CD4-positive, alpha-beta T cell (primary cell): Measurements from ENCODE around the gene OPN3. TPM values are rescaled to one million over a fixed set of nuclear protein-coding genes. Genes with fewer than 3 reads are reported as not detected.
A peak's percentile ranks its signal among the peaks of the same experiment; 100 is the strongest.

Experiments used
- ATAC-seq: fragments of 200-7000 bp; cut with Tn5 transposase; one replicate; pipeline ENCODE4 v1.10.0; 2022; ENCODE audit warnings: mild to moderate bottlenecking; ENCODE audit not compliant: poor library complexity
- CTCF ChIA-PET: fragments of 350-600 bp; sonication (Branson Sonifier 250); formaldehyde crosslinking; loops from one replicate; lab custom pipeline; 2021; ENCODE audit warnings: antibody characterized with exemption, inconsistent platforms; lab: Charles Lee
- POLR2A ChIA-PET: fragments of 350-600 bp; sonication (Branson Sonifier 250); formaldehyde crosslinking; loops from one replicate; lab custom pipeline; 2021; ENCODE audit warnings: antibody characterized with exemption, inconsistent platforms; lab: Charles Lee
- DNase-seq, 14 experiments: peaks; one replicate each; pipeline ENCODE4 v3.0.0-alpha.2; 2013 to 2020; ENCODE audit warnings: mixed read lengths in 2 of 14
- H3K27ac ChIP-seq, 2 donors: one replicate each; pipeline versions ENCODE4 v1.5.1 to v1.7.0; 2013; ENCODE audit warnings: low read length in 2 of 2, low read depth in 1 of 2, mild to moderate bottlenecking in 1 of 2
- H3K27me3 ChIP-seq, 2 experiments: 1 replicate in 1 of 2; 2 replicates in 1 of 2; pipeline versions ENCODE4 v1.6.1 to v1.7.0; 2013; ENCODE audit warnings: low read length in 2 of 2, control low read depth in 1 of 2, mild to moderate bottlenecking in 1 of 2, moderate library complexity in 1 of 2; ENCODE audit not compliant: insufficient read depth in 2 of 2, control insufficient read depth in 1 of 2
- H3K36me3 ChIP-seq: one replicate; pipeline ENCODE4 v1.6.1; 2013; ENCODE audit warnings: low read length, control low read depth; ENCODE audit not compliant: insufficient read depth
- H3K4me1 ChIP-seq: one replicate; pipeline ENCODE4 v1.6.1; 2013; ENCODE audit warnings: low read length, control low read depth; ENCODE audit not compliant: insufficient read depth
- H3K4me3 ChIP-seq: one replicate; pipeline ENCODE4 v1.5.1; 2013; ENCODE audit warnings: mild to moderate bottlenecking, low read length, moderate library complexity
- H3K9me3 ChIP-seq, 2 experiments: 1 replicate in 1 of 2; 2 replicates in 1 of 2; pipeline versions ENCODE4 v1.6.1 to v1.7.0; 2013; ENCODE audit warnings: low read length in 2 of 2, mild to moderate bottlenecking in 2 of 2, control low read depth in 1 of 2, moderate library complexity in 1 of 2; ENCODE audit not compliant: control insufficient read depth in 1 of 2, insufficient read depth in 1 of 2
- H3K27ac Mint-ChIP-seq: one replicate; pipeline ENCODE4 v1.8.0; 2020; ENCODE audit warnings: mixed read lengths
- H3K27me3 Mint-ChIP-seq: one replicate; pipeline ENCODE4 v1.8.0; 2021; ENCODE audit warnings: mixed read lengths
- H3K36me3 Mint-ChIP-seq: one replicate; pipeline ENCODE4 v1.8.0; 2021; ENCODE audit warnings: low read depth, mixed read lengths
- H3K4me1 Mint-ChIP-seq: one replicate; pipeline ENCODE4 v1.8.0; 2021; ENCODE audit warnings: low read depth, mixed read lengths
- H3K4me3 Mint-ChIP-seq: one replicate; pipeline ENCODE4 v1.8.0; 2020; ENCODE audit warnings: mild to moderate bottlenecking, mixed read lengths
- H3K9me3 Mint-ChIP-seq: one replicate; pipeline ENCODE4 v1.8.0; 2020; ENCODE audit warnings: mixed read lengths
- CTCF ChIP-seq: fragments of 200-600 bp; IDR thresholded peaks from one replicate; pipeline ENCODE4 v1.8.0; 2022; ENCODE audit warnings: antibody characterized with exemption, mild to moderate bottlenecking
- intact Hi-C, 2 experiments: fragments of 100-400 bp; cut with DNase I in 1 of 2; cut with micrococcal nuclease in 1 of 2; formaldehyde crosslinking; loops; one replicate each; pipeline versions ENCODE4 v1.15.1 to v1.9.0; 2023 to 2025; cut with DNase I, micrococcal nuclease
- total RNA-seq, 174 experiments: library from RNA in 2 of 174; stranded (reverse) in 2 of 174; gene quantifications; one replicate each; pipeline ENCODE4 v1.2.3 and lab custom pipeline; 2021 to 2026

The OPN3 gene
- total RNA-seq, 2 experiments from 2014 or later = 1.9 to 2.3 TPM

GRCh38 chr1:241560849-241561187 lies 79.4 kb downstream of the OPN3 start:
- no peak for TF ChIP-seq CTCF

GRCh38 chr1:241560146-241560848 lies 79.9 kb downstream of the OPN3 start:
- no peaks in the 10 kb centered on the region for H3K9me3 ChIP-seq
- no peak for ATAC-seq
- no peak overlapping the region for H3K27ac ChIP-seq
- H3K4me1 Mint-ChIP-seq = no peaks in the 10 kb centered on the region
- ChIA-PET POLR2A (no interaction called here), CTCF (no interaction called here)
- H3K4me3 Mint-ChIP-seq = no peak overlapping the region
- intact Hi-C loops = no loop called here
- H3K4me3 ChIP-seq = no peak overlapping the region
- H3K27me3 Mint-ChIP-seq = no peaks in the 10 kb centered on the region
- H3K36me3 ChIP-seq = no peaks in the 10 kb centered on the region
- H3K36me3 Mint-ChIP-seq = no peaks in the 10 kb centered on the region
- no peak for TF ChIP-seq CTCF
- no peaks in the 10 kb centered on the region for H3K4me1 ChIP-seq
- no peaks in the 10 kb centered on the region for H3K9me3 Mint-ChIP-seq
- no peaks in the 10 kb centered on the region for H3K27me3 ChIP-seq
- DNase-seq = peak in 1 of 14 experiments; percentile 10
- no peak overlapping the region for H3K27ac Mint-ChIP-seq

More at GRCh38 chr1:241560849-241561187, 79.4 kb downstream of the OPN3 start:
- H3K9me3 ChIP-seq = no peaks in the 10 kb centered on the region
- H3K27ac ChIP-seq = no peak overlapping the region
- DNase-seq (no peak), ATAC-seq (no peak)
- Mint-ChIP-seq H3K9me3 (no peaks in the 10 kb centered on the region), H3K27ac (no peak overlapping the region), H3K36me3 (no peaks in the 10 kb centered on the region), H3K4me3 (no peak overlapping the region), H3K4me1 (no peaks in the 10 kb centered on the region), H3K27me3 (no peaks in the 10 kb centered on the region)
- intact Hi-C loops = no loop called here
- H3K4me1 ChIP-seq = no peaks in the 10 kb centered on the region
- H3K36me3 ChIP-seq = no peaks in the 10 kb centered on the region
- H3K27me3 ChIP-seq = no peaks in the 10 kb centered on the region
- H3K4me3 ChIP-seq = no peak overlapping the region
- POLR2A ChIA-PET = no interaction called here
- CTCF ChIA-PET = no interaction called here

- no peaks in the 10 kb centered on the region for H3K36me3 ChIP-seq
- no peaks in the 10 kb centered on the region for H3K27me3 ChIP-seq
- no peaks in the 10 kb centered on the region for H3K27me3 Mint-ChIP-seq
- CTCF ChIA-PET = no interaction called here
- no peak overlapping the region for H3K27ac ChIP-seq
- no peak overlapping the region for H3K27ac Mint-ChIP-seq
- no peak for DNase-seq
- no peaks in the 10 kb centered on the region for H3K9me3 ChIP-seq
- TF ChIP-seq CTCF = no peak
- H3K4me1 Mint-ChIP-seq = peaks cover 3% of the 10 kb centered on the region
- ATAC-seq = no peak
- POLR2A ChIA-PET = no interaction called here
- no peak overlapping the region for H3K4me3 Mint-ChIP-seq
- H3K4me3 ChIP-seq = no peak overlapping the region
- intact Hi-C loops = no loop called here
- H3K9me3 Mint-ChIP-seq = no peaks in the 10 kb centered on the region
- no peaks in the 10 kb centered on the region for H3K36me3 Mint-ChIP-seq
- H3K4me1 ChIP-seq = no peaks in the 10 kb centered on the region
Measured at GRCh38 chr1:241557551-241558193, 82.5 kb downstream of the OPN3 start.
